SK-N-MC (cell line): ENCODE results near the gene CILP.

Experiments
- DNase-seq: peaks from one replicate; pipeline ENCODE4 v3.0.0-alpha.2; 2011; ENCODE audit warnings: low read depth, low spot score
- H3K27ac ChIP-seq: fragments of 200-600 bp; sonication (generic); 2 replicates; pipeline ENCODE4 v1.5.1; 2016; ENCODE audit warnings: mixed run types
- H3K36me3 ChIP-seq: fragments of 200-600 bp; sonication (generic); 2 replicates; pipeline ENCODE4 v1.6.1; 2017; ENCODE audit warnings: antibody characterized with exemption, low read length, mixed read lengths; ENCODE audit not compliant: insufficient read depth
- H3K4me3 ChIP-seq: fragments of 200-600 bp; sonication (generic); 2 replicates; pipeline ENCODE4 v1.5.1; 2016
- H3K9ac ChIP-seq: fragments of 200-600 bp; sonication (generic); 2 replicates; pipeline ENCODE4 v1.8.0; 2017; ENCODE audit warnings: mixed run types, mixed read lengths; ENCODE audit not compliant: insufficient read length
- H3K9me3 ChIP-seq: fragments of 200-600 bp; sonication (generic); 2 replicates; pipeline ENCODE4 v1.6.1; 2017; ENCODE audit warnings: low read depth, mild to moderate bottlenecking, antibody characterized with exemption, low read length, moderate library complexity, mixed read lengths
- EZH2 ChIP-seq: fragments of 200-600 bp; sonication (generic); IDR thresholded peaks from one replicate; pipeline ENCODE4 v1.6.1; 2017; ENCODE audit warnings: antibody characterized with exemption
- FOXP2 ChIP-seq: optimal IDR thresholded peaks from 2 replicates; pipeline ENCODE3; 2011; ENCODE audit warnings: mild to moderate bottlenecking, moderate library complexity; ENCODE audit not compliant: insufficient read depth; ENCODE audit errors: extremely low read length, control extremely low read depth
- POLR2AphosphoS5 ChIP-seq: IDR thresholded peaks from 2 replicates; pipeline ENCODE4 v1.6.1; 2012; ENCODE audit warnings: mild to moderate bottlenecking, low read depth, low read length, borderline replicate concordance

CILP gene

GRCh38 chr15:65210770-65211481, at the start of gene CILP:
Gene CILP (minus strand): TSS chr15:65211473. CDS start chr15:65209755, 1,718 bp downstream.
- no peak for DNase-seq

GRCh38 chr15:65260968-65261367, 49.7 kb upstream of the CILP start:
- no peak overlapping the region for H3K4me3 ChIP-seq
- no peak for DNase-seq
- TF ChIP-seq FOXP2 (no peak), EZH2 (no peak), POLR2AphosphoS5 (no peak)
- H3K27ac ChIP-seq: no peak overlapping the region
- H3K36me3 ChIP-seq: peaks cover 28% of the 10 kb centered on the region; the same call in 1 of the 2 replicates
- H3K9me3 ChIP-seq: no peaks in the 10 kb centered on the region
- H3K9ac ChIP-seq: no peak overlapping the region

More at GRCh38 chr15:65210770-65211481, at the start of gene CILP:
- Histone ChIP-seq H3K36me3 (no peaks in the 10 kb centered on the region), H3K4me3 (no peak within 1 kb of the TSS), H3K9me3 (no peaks in the 10 kb centered on the region), H3K9ac (no peak within 1 kb of the TSS), H3K27ac (no peak within 1 kb of the TSS)
- TF ChIP-seq POLR2AphosphoS5 (no peak), EZH2 (no peak), FOXP2 (no peak)

DNA sequence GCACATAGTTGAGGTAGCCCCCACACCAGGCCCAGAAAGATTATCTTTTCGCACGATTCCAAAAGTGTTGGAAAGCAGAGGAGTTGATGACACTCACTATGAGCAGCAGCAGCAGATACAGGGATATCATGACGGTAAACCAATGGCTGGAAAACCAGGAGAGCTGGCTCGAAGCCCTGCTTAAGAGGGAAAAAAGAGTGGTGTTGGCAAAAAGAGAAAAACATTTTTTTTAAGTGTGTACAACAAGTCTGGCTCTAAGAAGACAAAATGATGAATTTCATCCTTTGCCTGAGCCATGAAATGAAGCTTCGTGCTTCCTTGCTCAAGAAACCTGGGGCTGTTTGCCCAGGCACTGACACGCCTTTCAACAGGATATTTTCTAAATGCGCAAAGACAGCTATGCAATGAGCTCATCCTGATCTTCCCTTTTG, 48.1 kb upstream of the CILP start:
- peaks cover 28% of the 10 kb centered on the region; the same call in 1 of the 2 replicates for H3K36me3 ChIP-seq
- no peaks in the 10 kb centered on the region for H3K9me3 ChIP-seq
- no peak overlapping the region for H3K9ac ChIP-seq
- no peak overlapping the region for H3K27ac ChIP-seq
- DNase-seq: no peak
- TF ChIP-seq FOXP2 (no peak), POLR2AphosphoS5 (no peak), EZH2 (no peak)
- H3K4me3 ChIP-seq: no peak overlapping the region

DNA sequence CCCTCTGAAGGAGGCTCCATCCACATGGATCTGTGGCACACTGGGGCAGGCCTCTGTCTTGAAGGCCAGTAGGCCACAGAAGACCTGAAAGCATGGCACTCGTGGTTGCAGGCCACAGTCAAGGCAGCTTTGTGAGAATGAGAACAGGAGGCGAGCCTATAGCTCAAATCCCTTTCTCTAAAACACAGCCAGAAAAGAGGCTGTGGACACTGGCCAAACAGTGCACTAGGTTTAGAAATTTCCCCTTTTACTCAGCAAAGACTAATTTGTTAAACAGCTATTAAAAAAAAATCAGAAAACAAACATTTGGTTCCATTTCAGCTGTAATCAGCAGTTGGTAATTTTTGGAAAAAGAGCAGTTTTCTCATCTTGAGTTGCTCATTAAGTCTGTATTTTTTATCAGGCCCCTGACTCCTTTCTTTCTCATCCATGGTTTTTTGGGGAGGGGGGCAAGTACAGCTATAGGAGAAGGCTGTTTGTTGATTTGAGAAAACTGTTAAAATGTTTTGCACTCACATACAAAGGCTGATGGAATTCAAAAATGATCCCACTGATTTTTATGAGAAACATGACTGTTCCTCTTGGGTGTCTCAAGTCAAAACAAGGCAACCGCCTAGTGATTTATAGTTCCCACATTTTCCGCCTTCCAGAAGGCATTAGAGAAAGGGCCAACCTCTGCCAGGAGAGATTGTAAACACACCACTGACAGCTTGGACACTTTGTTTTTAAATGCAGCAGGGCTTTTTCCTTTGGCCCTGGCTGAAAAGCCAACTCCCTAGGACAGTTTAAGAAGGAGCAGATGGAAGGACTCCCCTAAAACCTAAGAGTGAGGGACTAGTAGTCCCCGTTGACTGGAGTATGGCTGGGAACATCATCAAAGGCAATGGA, 47.3 kb upstream of the CILP start:
- DNase-seq: no peak
- Histone ChIP-seq H3K27ac (no peak overlapping the region), H3K9me3 (no peaks in the 10 kb centered on the region), H3K36me3 (peaks cover 28% of the 10 kb centered on the region; the same call in 1 of the 2 replicates), H3K4me3 (no peak overlapping the region), H3K9ac (no peak overlapping the region)
- TF ChIP-seq POLR2AphosphoS5 (no peak), FOXP2 (no peak), EZH2 (no peak)

DNA sequence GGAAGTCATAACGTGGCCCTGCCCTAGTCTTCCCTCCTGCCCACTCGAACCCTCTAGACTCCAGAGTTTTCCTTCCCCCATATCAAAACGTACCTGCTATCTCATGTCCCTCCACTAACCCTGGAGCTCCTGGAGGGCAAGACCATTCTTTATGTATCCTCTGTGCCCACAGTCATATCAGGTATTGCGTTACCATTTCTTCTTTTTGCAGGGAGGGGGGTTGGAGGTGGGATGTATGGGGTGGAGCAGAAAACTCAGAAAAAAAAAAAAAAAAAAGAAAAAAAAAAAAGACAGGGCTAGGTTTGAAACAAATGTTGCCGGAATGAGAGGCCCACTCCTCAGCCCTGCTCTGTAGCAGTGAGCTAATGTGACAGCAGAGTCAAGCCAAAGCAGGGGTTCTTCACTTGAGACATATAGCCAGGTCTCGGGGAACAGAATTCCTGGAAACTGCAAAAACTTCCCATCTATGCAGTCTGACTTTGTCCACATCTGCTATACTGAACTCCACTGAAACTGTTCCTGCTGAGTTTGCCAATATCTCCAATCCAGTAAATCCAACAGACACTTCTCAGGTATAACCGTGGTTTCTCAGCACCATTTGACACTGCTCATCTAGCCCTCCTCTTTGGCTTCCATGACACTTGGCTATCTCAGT, 44.3 kb upstream of the CILP start:
- no peaks in the 10 kb centered on the region for H3K9me3 ChIP-seq
- H3K4me3 ChIP-seq: no peak overlapping the region
- no peak overlapping the region for H3K27ac ChIP-seq
- DNase-seq: no peak
- peaks cover 18% of the 10 kb centered on the region; the same call in 1 of the 2 replicates for H3K36me3 ChIP-seq
- no peak overlapping the region for H3K9ac ChIP-seq
- no peak for TF ChIP-seq POLR2AphosphoS5
- TF ChIP-seq EZH2: no peak
- no peak for TF ChIP-seq FOXP2

DNA sequence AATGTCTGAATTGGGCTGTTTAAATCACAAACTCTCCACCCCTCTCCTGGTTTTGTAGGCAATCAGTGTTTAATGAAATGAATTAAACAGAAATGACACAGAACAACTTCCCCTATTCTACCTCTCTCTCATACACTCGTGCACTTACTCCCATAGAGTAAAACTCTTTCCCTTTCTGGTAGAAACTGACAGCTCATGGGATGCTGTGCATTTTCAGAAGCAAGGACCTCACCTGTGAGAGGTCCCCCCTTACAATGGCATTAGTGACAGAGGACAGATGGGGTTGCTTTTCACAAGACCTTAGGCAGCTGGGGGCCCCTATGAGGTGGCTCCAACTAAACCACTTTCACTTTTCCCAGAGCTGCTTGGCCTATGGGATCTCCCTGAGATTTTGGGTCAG, 43.5 kb upstream of the CILP start:
- Histone ChIP-seq H3K9me3 (no peaks in the 10 kb centered on the region), H3K36me3 (peaks cover 9% of the 10 kb centered on the region; the same call in 1 of the 2 replicates), H3K4me3 (no peak overlapping the region), H3K9ac (no peak overlapping the region), H3K27ac (no peak overlapping the region)
- no peak for TF ChIP-seq EZH2
- TF ChIP-seq FOXP2: no peak
- no peak for DNase-seq

DNA sequence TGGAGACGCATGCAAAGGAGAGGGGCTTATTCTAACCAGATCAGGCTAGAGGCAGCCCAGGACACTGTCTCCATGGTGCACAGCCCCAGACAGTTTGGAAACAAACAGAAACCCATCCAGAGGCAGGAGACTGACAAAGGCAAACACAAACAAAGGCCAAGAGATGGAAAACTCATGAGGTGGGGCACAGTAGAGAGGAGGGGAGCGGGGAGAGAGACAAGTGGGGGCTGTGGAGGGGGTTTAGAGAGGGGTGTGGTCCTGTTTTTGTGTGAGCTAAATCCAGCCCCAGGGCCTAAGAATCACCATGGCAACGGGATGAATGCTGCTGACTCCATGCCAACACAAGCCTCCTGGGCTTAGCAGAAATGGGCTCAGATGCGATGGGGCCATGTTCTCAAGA, 43.1 kb upstream of the CILP start:
- Histone ChIP-seq H3K27ac (no peak overlapping the region), H3K9ac (no peak overlapping the region), H3K9me3 (no peaks in the 10 kb centered on the region), H3K4me3 (no peak overlapping the region), H3K36me3 (peaks cover 5% of the 10 kb centered on the region; the same call in 1 of the 2 replicates)
- no peak for DNase-seq
- TF ChIP-seq FOXP2 (no peak), POLR2AphosphoS5 (no peak), EZH2 (no peak)

DNA sequence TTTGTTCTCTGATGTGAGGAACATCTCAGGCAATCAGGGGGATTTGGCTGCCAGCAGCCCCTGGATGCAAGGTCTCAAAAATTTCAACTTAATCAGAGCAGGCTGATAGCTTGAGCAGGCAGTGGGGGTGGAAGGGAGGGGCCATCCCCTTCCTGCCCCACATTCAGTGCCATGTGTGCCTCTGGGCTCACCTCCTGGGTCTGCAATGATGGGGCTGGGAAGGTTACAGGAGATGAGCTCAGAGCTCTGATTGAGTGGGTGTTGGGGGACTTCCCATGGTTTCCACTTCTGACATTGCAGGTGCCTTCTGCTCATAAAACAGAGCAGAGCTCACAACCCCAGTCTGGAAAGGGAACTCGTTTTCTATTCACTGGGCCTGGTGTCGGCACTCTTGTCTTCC, 38.4 kb upstream of the CILP start:
- no peaks in the 10 kb centered on the region for H3K36me3 ChIP-seq
- DNase-seq: no peak
- no peaks in the 10 kb centered on the region for H3K9me3 ChIP-seq
- no peak overlapping the region for H3K4me3 ChIP-seq
- no peak overlapping the region for H3K9ac ChIP-seq
- no peak overlapping the region for H3K27ac ChIP-seq
- TF ChIP-seq EZH2: no peak
- TF ChIP-seq FOXP2: no peak
- no peak for TF ChIP-seq POLR2AphosphoS5
